GM18951 (cell line): ENCODE data around the gene CNRIP1.

ENCODE experiments used
- POLR2A ChIP-seq: IDR thresholded peaks from 4 replicates; pipeline ENCODE4 v1.6.1; 2011; ENCODE audit warnings: mild to moderate bottlenecking; ENCODE audit not compliant: insufficient read length, insufficient read depth; ENCODE audit errors: extremely low read depth
- in situ Hi-C: fragments of 300-500 bp; cut with MboI; formaldehyde crosslinking; loops from one replicate; pipeline ENCODE4 v1.12.0; 2022; ENCODE audit warnings: low sequenced_read_pairs, mixed read lengths, inconsistent platforms; ENCODE audit not compliant: unreplicated experiment

The CNRIP1 gene

DNA sequence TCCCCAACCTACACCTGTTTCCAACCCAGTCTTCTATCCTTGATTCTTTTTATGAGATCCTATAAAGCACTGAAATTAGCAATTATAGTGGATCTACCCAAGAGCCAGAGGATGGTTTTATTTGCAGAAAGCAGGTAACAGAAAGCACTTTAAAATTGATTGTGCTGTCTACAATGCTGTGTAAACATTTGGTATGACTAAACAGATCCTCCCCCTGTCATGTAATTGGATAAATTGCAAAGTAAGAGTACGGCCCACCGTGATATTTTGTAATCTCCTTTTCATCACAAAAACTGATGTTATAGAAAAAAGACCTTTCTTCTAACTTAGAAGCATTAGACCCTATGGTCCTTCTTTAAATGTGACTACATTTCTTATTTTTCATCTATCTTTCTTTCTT, 56.1 kb downstream of the CNRIP1 start:
- in situ Hi-C loops, result no loop called here
- TF ChIP-seq POLR2A, result no peak

DNA sequence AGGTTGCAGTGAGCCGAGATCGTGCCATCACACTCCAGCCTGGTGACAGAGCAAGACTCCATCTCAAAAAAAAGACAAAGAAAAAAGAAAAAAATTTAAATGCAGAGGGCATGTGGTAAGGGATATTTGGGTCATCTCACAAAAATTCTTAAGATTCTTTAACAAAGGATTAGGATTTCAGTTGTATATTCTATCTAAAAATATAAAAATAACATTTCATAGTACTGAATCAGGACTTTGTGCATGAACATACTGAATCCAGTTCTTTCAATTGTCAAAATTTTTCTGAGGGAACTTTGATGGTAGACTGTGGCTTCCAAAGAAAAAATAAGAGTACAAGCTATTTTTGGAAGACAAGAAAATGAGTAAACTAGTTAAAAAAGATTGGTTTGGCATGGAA, 60.9 kb downstream of the CNRIP1 start:
- TF ChIP-seq POLR2A, result no peak
- in situ Hi-C loops, result no loop called here

DNA sequence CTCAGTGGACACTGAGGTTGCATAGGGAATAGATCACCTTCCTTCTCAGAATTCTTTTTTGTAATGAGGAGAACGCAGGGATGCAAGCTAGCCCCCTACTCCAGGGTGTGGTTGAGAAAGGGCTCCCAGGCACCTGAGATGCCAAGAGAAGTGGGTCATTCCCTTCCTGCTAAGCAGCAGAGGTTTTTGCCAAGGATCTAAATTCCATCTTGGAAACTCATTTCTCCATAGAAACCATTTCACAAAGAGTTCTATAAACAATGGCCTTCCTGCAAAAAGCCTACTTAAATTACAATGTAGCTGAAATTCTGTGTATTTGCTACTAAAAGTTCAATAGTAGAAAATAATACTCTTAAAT, 63.7 kb downstream of the CNRIP1 start:
- no peak for TF ChIP-seq POLR2A
- in situ Hi-C loops, result no loop called here

GRCh38 chr2:68253219-68254068, 66.3 kb downstream of the CNRIP1 start:
- in situ Hi-C loops, result no loop called here
- no peak for TF ChIP-seq POLR2A

GRCh38 chr2:68252400-68253218, 67.1 kb downstream of the CNRIP1 start, which contains the start of gene PPP3R1:
Gene PPP3R1 (minus strand): TSS chr2:68252532. CDS start chr2:68252127, 405 bp downstream.
- TF ChIP-seq POLR2A, result peak; percentile 90
- in situ Hi-C loops, result no loop called here

GRCh38 chr2:68251855-68252399, 67.8 kb downstream of the CNRIP1 start:
- no peak for TF ChIP-seq POLR2A
- in situ Hi-C loops, result no loop called here

- in situ Hi-C loops, result no loop called here
- no peak for TF ChIP-seq POLR2A
Observed at GRCh38 chr2:68251187-68251854, 68.4 kb downstream of the CNRIP1 start.

- no peak for TF ChIP-seq POLR2A
- in situ Hi-C loops, result no loop called here
Observed at GRCh38 chr2:68250652-68251186, 69.0 kb downstream of the CNRIP1 start.

DNA sequence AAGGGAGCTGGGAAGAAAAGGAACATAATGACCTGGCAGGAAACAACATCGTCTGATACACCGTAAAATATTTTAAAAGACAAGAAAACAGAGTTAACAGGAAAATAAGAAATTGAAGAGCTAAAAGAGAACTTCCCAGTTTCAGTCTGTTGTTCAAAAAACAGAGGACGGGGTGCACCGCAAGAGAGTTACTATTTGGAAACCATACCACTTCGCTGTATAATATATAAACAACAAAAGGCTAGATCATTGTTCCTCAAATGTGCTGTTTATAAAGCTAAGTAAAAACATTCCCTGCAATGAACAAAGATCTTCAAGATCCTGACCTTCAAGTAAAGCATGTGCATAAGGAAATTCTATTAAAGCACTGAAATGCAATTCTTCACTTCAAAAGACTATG, 69.6 kb downstream of the CNRIP1 start:
- TF ChIP-seq POLR2A, result no peak

DNA sequence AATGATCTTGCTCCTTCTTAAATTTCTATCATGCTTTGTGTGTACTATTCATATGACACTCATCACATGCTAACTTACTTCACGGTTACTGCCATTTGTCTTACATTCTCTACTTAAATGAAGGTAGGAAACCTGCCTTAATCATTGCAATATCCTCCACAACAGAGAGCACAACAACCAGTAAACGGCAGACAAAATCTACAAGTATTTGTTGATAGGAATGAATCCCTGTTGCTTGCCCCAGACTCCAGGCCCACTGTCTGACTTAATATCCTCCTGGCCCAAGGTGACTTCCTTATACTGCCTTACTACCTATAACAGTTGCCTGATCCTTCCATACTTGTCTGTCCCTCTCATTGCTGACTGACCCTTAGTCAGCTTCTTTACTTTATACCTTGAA, 70.9 kb downstream of the CNRIP1 start:
- no peak for TF ChIP-seq POLR2A
- in situ Hi-C loops, result no loop called here

More for the DNA sequence above, 69.6 kb downstream of the CNRIP1 start:
- in situ Hi-C loops, result no loop called here

DNA sequence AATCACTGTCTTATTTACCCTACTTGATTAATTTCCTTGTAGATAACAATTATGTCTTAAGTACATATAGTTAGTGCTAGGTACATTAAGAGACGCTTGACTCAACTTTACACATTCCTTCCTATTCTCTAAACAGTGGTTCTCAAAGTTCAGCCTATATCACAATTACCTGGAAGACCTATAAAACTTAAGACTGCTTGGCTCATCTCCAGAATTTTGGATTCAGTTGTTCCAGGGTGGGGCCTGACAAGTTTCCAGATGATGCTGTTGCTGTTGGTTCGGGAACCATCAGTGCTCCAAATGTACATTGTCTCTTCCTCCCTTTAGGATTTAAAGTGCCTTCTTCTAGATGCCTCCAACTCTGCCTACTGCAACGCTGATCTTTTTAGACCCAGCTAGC, 71.4 kb downstream of the CNRIP1 start:
- TF ChIP-seq POLR2A, result no peak

GRCh38 chr2:68246396-68246795, 73.4 kb downstream of the CNRIP1 start:
- in situ Hi-C loops, result no loop called here
- TF ChIP-seq POLR2A, result no peak

More for the DNA sequence above, 71.4 kb downstream of the CNRIP1 start:
- in situ Hi-C loops, result no loop called here

- no peak for TF ChIP-seq POLR2A
- in situ Hi-C loops, result no loop called here
Observed at GRCh38 chr2:68245672-68246071, 74.1 kb downstream of the CNRIP1 start.
